Astrocyte (in vitro differentiated cells and primary cell): Measurements from ENCODE around the gene ITGB1.

ENCODE experiments used
- EZH2 ChIP-seq: IDR thresholded peaks from 2 replicates; pipeline ENCODE4 v1.6.1; 2012; ENCODE audit warnings: mild to moderate bottlenecking, low read length, inconsistent platforms; ENCODE audit not compliant: insufficient read depth
- TF ChIP-seq, protein P1 (sequence below): IDR thresholded peaks from 2 replicates; pipeline ENCODE4 v1.5.1; 2011; ENCODE audit warnings: low read depth, mild to moderate bottlenecking, inconsistent platforms, low read length, moderate library complexity; ENCODE audit not compliant: insufficient read depth

- TF ChIP-seq, protein P1, sequence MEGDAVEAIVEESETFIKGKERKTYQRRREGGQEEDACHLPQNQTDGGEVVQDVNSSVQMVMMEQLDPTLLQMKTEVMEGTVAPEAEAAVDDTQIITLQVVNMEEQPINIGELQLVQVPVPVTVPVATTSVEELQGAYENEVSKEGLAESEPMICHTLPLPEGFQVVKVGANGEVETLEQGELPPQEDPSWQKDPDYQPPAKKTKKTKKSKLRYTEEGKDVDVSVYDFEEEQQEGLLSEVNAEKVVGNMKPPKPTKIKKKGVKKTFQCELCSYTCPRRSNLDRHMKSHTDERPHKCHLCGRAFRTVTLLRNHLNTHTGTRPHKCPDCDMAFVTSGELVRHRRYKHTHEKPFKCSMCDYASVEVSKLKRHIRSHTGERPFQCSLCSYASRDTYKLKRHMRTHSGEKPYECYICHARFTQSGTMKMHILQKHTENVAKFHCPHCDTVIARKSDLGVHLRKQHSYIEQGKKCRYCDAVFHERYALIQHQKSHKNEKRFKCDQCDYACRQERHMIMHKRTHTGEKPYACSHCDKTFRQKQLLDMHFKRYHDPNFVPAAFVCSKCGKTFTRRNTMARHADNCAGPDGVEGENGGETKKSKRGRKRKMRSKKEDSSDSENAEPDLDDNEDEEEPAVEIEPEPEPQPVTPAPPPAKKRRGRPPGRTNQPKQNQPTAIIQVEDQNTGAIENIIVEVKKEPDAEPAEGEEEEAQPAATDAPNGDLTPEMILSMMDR, result no peak
- no peak for TF ChIP-seq EZH2
These were observed 21.0 kb upstream of the ITGB1 start for GRCh38 chr10:32979041-32979440.
